WTC11 (cell line): ENCODE measurements around the gene NR3C1. TPM values are rescaled to one million over a fixed set of nuclear protein-coding genes. Genes with fewer than 3 reads are reported as not detected.

Source experiments
- ATAC-seq: fragments of 200-7000 bp; cut with Tn5 transposase; 2 replicates; pipeline ENCODE4 v1.10.0; 2021; ENCODE audit warnings: mild to moderate bottlenecking, moderate library complexity
- CTCF ChIA-PET: fragments of 300-600 bp; sonication (Branson Sonifier 250); formaldehyde crosslinking; loops from one replicate; lab custom pipeline; 2021; ENCODE audit warnings: antibody characterized with exemption; lab: Charles Lee
- POLR2A ChIA-PET: fragments of 350-600 bp; sonication (Branson Sonifier 250); formaldehyde crosslinking; loops from one replicate; lab custom pipeline; 2021; ENCODE audit warnings: antibody characterized with exemption; lab: Charles Lee
- DNase-seq: peaks from one replicate; pipeline ENCODE4 v3.0.0; 2021; ENCODE audit warnings: low spot score
- H3K27ac Mint-ChIP-seq: 2 replicates; pipeline ENCODE4 v1.8.0; 2021; ENCODE audit warnings: mixed read lengths
- H3K27me3 Mint-ChIP-seq: 2 replicates; pipeline ENCODE4 v1.8.0; 2021; ENCODE audit warnings: low read depth, mild to moderate bottlenecking, moderate library complexity, mixed read lengths
- H3K36me3 Mint-ChIP-seq: 2 replicates; pipeline ENCODE4 v1.8.0; 2021; ENCODE audit warnings: mixed read lengths
- H3K4me1 Mint-ChIP-seq: 2 replicates; pipeline ENCODE4 v1.8.0; 2022; ENCODE audit warnings: mixed read lengths
- H3K4me3 Mint-ChIP-seq: 2 replicates; pipeline ENCODE4 v1.8.0; 2021; ENCODE audit warnings: mild to moderate bottlenecking, moderate library complexity, mixed read lengths
- H3K9me3 Mint-ChIP-seq: 2 replicates; pipeline ENCODE4 v1.8.0; 2021; ENCODE audit warnings: mixed read lengths
- ATF3 ChIP-seq: sonication (generic); formaldehyde crosslinking; conservative IDR thresholded peaks from 2 replicates; pipeline ENCODE4 v1.8.1; 2022; ENCODE audit warnings: mild to moderate bottlenecking, missing genetic modification reagents
- ATF6 ChIP-seq: sonication (generic); formaldehyde crosslinking; IDR thresholded peaks from 2 replicates; pipeline ENCODE4 v1.8.1; 2023; ENCODE audit warnings: mild to moderate bottlenecking, missing genetic modification reagents
- CBFB ChIP-seq: sonication (generic); formaldehyde crosslinking; IDR thresholded peaks from 2 replicates; pipeline ENCODE4 v1.8.1; 2022; ENCODE audit warnings: mild to moderate bottlenecking, low read depth, missing genetic modification reagents
- CDX4 ChIP-seq: fragments of 250-450 bp; sonication (Bioruptor Pico); IDR thresholded peaks from 2 replicates; pipeline ENCODE4 v1.9.0; 2021; ENCODE audit warnings: moderate library complexity, mild to moderate bottlenecking, inconsistent platforms, borderline replicate concordance
- ESRRA ChIP-seq: sonication (generic); formaldehyde crosslinking; IDR thresholded peaks from 2 replicates; pipeline ENCODE4 v1.8.1; 2022; ENCODE audit warnings: mild to moderate bottlenecking, missing genetic modification reagents, borderline replicate concordance
- ETV6 ChIP-seq: sonication (generic); formaldehyde crosslinking; IDR thresholded peaks from 2 replicates; pipeline ENCODE4 v1.8.1; 2022; ENCODE audit warnings: mild to moderate bottlenecking, missing genetic modification reagents
- IRF2 ChIP-seq: sonication (generic); formaldehyde crosslinking; IDR thresholded peaks from 2 replicates; pipeline ENCODE4 v1.8.0; 2022; ENCODE audit warnings: low read depth, missing genetic modification reagents, borderline replicate concordance
- JUN ChIP-seq: sonication (generic); formaldehyde crosslinking; IDR thresholded peaks from 2 replicates; pipeline ENCODE4 v1.8.0; 2023; ENCODE audit warnings: mild to moderate bottlenecking, missing genetic modification reagents
- PREB ChIP-seq: sonication (generic); formaldehyde crosslinking; IDR thresholded peaks from 2 replicates; pipeline ENCODE4 v1.8.1; 2022; ENCODE audit warnings: mild to moderate bottlenecking, missing genetic modification reagents, moderate library complexity, borderline replicate concordance
- SP1 ChIP-seq: sonication (generic); formaldehyde crosslinking; conservative IDR thresholded peaks from 2 replicates; pipeline ENCODE4 v1.8.1; 2022; ENCODE audit warnings: missing genetic modification reagents
- STAT6 ChIP-seq: sonication (generic); formaldehyde crosslinking; conservative IDR thresholded peaks from 2 replicates; pipeline ENCODE4 v1.8.1; 2023; ENCODE audit warnings: mild to moderate bottlenecking, low read depth, missing genetic modification reagents, moderate library complexity
- ZNF263 ChIP-seq: sonication (generic); formaldehyde crosslinking; IDR thresholded peaks from 2 replicates; pipeline ENCODE4 v1.8.1; 2022; ENCODE audit warnings: low read depth, mild to moderate bottlenecking, moderate library complexity, missing genetic modification reagents
- ZNF281 ChIP-seq: sonication (generic); formaldehyde crosslinking; IDR thresholded peaks from 2 replicates; pipeline ENCODE4 v1.8.0; 2023; ENCODE audit warnings: mild to moderate bottlenecking, missing genetic modification reagents
- ZNF423 ChIP-seq: fragments of 250-450 bp; sonication (Bioruptor Pico); IDR thresholded peaks from 2 replicates; pipeline ENCODE4 v2.1.2; 2022; ENCODE audit warnings: mild to moderate bottlenecking, moderate library complexity
- ZNF425 ChIP-seq: fragments of 250-450 bp; sonication (Bioruptor Pico); conservative IDR thresholded peaks from 2 replicates; pipeline ENCODE4 v1.9.0; 2021; ENCODE audit warnings: mild to moderate bottlenecking
- total RNA-seq: library from RNA; stranded (reverse); gene quantifications from 3 replicates; pipeline ENCODE4 v1.2.3, GENCODE V29; 2021

Gene NR3C1
- total RNA-seq, 1 experiment from 2014 or later: 15.0 TPM

- TF ChIP-seq ATF6 (CRISPR knock-in tag): no peak
- TF ChIP-seq, all 79 proteins: peak for 0
Observed at GRCh38 chr5:143265995-143266394, 137.5 kb downstream of the NR3C1 start (continued).

- H3K4me1 Mint-ChIP-seq: 0 out of 2 replicates have a peak, but pooled peaks cover under 1% of the 10 kb centered on the region
- TF ChIP-seq JUN (CRISPR knock-in tag): no peak
- TF ChIP-seq CDX4 (CRISPR knock-in tag): no peak
- no peak for TF ChIP-seq ZNF423 (CRISPR knock-in tag)
- TF ChIP-seq ESRRA (CRISPR knock-in tag): no peak
- no peak for TF ChIP-seq CBFB
- no peak for TF ChIP-seq ETV6 (CRISPR knock-in tag)
- no peak for TF ChIP-seq ZNF425 (CRISPR knock-in tag)
- TF ChIP-seq ZNF263 (CRISPR knock-in tag): no peak
- TF ChIP-seq PREB (CRISPR knock-in tag): no peak
- no peak for TF ChIP-seq IRF2
- no peak for TF ChIP-seq SP1 (CRISPR knock-in tag)
- no peak for TF ChIP-seq STAT6 (CRISPR knock-in tag)
- TF ChIP-seq ATF3 (CRISPR knock-in tag): no peak
- TF ChIP-seq ZNF281: no peak
- TF ChIP-seq, all 79 proteins: peak for 0
- peaks cover 24% of the 10 kb centered on the region for H3K36me3 Mint-ChIP-seq
- H3K27me3 Mint-ChIP-seq: no peaks in the 10 kb centered on the region
- no peak overlapping the region for H3K27ac Mint-ChIP-seq
- H3K4me3 Mint-ChIP-seq: no peak overlapping the region
- ATAC-seq: no peak
- H3K9me3 Mint-ChIP-seq: peaks cover 29% of the 10 kb centered on the region
- ChIA-PET CTCF (no interaction called here), POLR2A (no interaction called here)
- DNase-seq: no peak
Observed at GRCh38 chr5:143263272-143263810, 140.1 kb downstream of the NR3C1 start.
